GM12878 (cell line): Measurements from ENCODE around the gene MOK.

Experiments
- CBX3 ChIP-seq: fragments of 200-600 bp; sonication (generic); IDR thresholded peaks from 2 replicates; pipeline ENCODE4 v1.6.1; 2016; ENCODE audit warnings: low read depth, borderline replicate concordance
- CEBPB ChIP-seq, 2 experiments: fragments of 150-350 bp in 1 of 2; IDR thresholded peaks; 2 replicates each; pipeline ENCODE4 v1.6.1; 2012 to 2014; ENCODE audit warnings: low read depth in 2 of 2, low read length in 2 of 2, borderline replicate concordance in 1 of 2, inconsistent platforms in 1 of 2
- CTCF ChIP-seq, 3 experiments: IDR thresholded peaks in 2 of 3; conservative IDR thresholded peaks in 1 of 3; 2 replicates each; pipeline ENCODE4 v1.5.1; 2011; ENCODE audit warnings: low read depth in 3 of 3, low read length in 3 of 3, mild to moderate bottlenecking in 3 of 3, control low read depth in 2 of 3, moderate library complexity in 2 of 3, inconsistent platforms in 1 of 3, mixed read lengths in 1 of 3; ENCODE audit not compliant: control insufficient read depth in 2 of 3, insufficient read depth in 1 of 3; ENCODE audit errors: extremely low read depth in 1 of 3
- ELK1 ChIP-seq: IDR thresholded peaks from 2 replicates; pipeline ENCODE4 v1.6.1; 2012; ENCODE audit warnings: low read depth, low read length, improper control_type of control experiment
- ETV6 ChIP-seq, 2 experiments: fragments of 450-650 bp in 1 of 2; IDR thresholded peaks in 1 of 2; conservative IDR thresholded peaks in 1 of 2; 2 replicates each; pipeline ENCODE4 v1.6.1; 2014; ENCODE audit warnings: antibody characterized with exemption in 1 of 2, borderline replicate concordance in 1 of 2, low read depth in 1 of 2, mild to moderate bottlenecking in 1 of 2, moderate library complexity in 1 of 2
- EZH2 ChIP-seq: IDR thresholded peaks from 2 replicates; pipeline ENCODE4 v1.6.1; 2012; ENCODE audit warnings: low read depth, mild to moderate bottlenecking, control low read depth, inconsistent platforms, low read length, borderline replicate concordance; ENCODE audit not compliant: control insufficient read depth
- FOXK2 ChIP-seq: fragments of 450-650 bp; IDR thresholded peaks from 2 replicates; pipeline ENCODE4 v1.6.1; 2017; ENCODE audit warnings: mild to moderate bottlenecking, moderate library complexity
- MXI1 ChIP-seq: fragments of 150-350 bp; IDR thresholded peaks from 2 replicates; pipeline ENCODE4 v1.6.1; 2011; ENCODE audit warnings: low read depth, mild to moderate bottlenecking, inconsistent platforms, low read length, improper control_type of control experiment
- PBX3 ChIP-seq: IDR thresholded peaks from 2 replicates; pipeline ENCODE4 v1.6.1; 2011; ENCODE audit warnings: mild to moderate bottlenecking, low read depth, low read length, moderate library complexity; ENCODE audit not compliant: insufficient replicate concordance
- RAD21 ChIP-seq: IDR thresholded peaks from 2 replicates; pipeline ENCODE4 v1.6.1; 2011; ENCODE audit warnings: mild to moderate bottlenecking, low read depth, low read length, moderate library complexity; ENCODE audit not compliant: insufficient read depth
- REST ChIP-seq: IDR thresholded peaks from 2 replicates; pipeline ENCODE4 v1.6.1; 2012; ENCODE audit warnings: mild to moderate bottlenecking, low read depth, low read length
- SUZ12 ChIP-seq: fragments of 200-600 bp; sonication (generic); IDR thresholded peaks from one replicate; pipeline ENCODE4 v1.6.1; 2018; ENCODE audit warnings: antibody characterized with exemption, mild to moderate bottlenecking; ENCODE audit not compliant: unreplicated experiment
- TCF12 ChIP-seq: IDR thresholded peaks from 2 replicates; pipeline ENCODE4 v1.6.1; 2011; ENCODE audit warnings: low read depth, mild to moderate bottlenecking, low read length
- ZNF592 ChIP-seq: fragments of 450-650 bp; IDR thresholded peaks from 2 replicates; pipeline ENCODE4 v1.6.1; 2017; ENCODE audit warnings: mild to moderate bottlenecking, moderate library complexity

DNA sequence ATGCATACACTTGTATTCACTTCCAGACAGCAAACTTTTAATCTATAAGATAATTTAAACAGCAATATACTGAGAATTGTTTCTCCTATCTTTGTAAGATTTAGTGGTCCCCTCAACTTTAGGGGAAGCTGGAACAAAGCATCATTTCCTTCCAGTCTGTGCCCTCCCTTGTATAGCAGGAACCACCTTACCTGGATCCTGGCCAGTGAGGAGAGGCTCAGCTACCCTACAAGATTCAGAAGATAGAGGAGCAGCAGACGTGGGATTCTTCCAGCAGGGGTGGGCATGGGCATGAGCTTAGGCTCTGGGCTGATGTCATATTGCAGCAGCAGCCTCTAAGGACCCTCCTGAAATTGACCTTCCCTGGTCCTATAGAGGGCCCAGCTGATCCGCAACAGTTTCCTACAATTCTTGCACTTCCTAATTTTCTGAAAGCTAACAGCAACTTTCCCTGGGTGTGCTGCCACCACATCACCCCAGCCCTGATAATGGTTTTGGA lies 21.3 kb downstream of the MOK start:
- TF ChIP-seq TCF12 (no peak), PBX3 (no peak), SUZ12 (no peak), CTCF (IDR thresholded peaks at IDR 0.05 in 2 of 3, conservative IDR thresholded peaks at IDR 0.05 in 1 of 3; ENCODE audit: control insufficient read depth in 2 of 3, extremely low read depth in 1 of 3, insufficient read depth in 1 of 3, low read depth in 3 of 3, low read length in 3 of 3) (no peak), MXI1 (no peak), CEBPB (IDR thresholded peaks at IDR 0.05; ENCODE audit: borderline replicate concordance in 1 of 2, low read depth in 2 of 2, low read length in 2 of 2) (no peak), RAD21 (no peak), REST (no peak), ETV6 (conservative IDR thresholded peaks at IDR 0.05 in 1 of 2, IDR thresholded peaks at IDR 0.05 in 1 of 2; ENCODE audit: borderline replicate concordance in 1 of 2, low read depth in 1 of 2) (no peak), EZH2 (no peak), CBX3 (no peak), ELK1 (no peak), FOXK2 (no peak), ZNF592 (no peak)
